PFSK-1 (cell line): ENCODE data around the gene CAV1.

Experiments used
- FOXP2 ChIP-seq: optimal IDR thresholded peaks from 2 replicates; pipeline ENCODE3; 2011; ENCODE audit warnings: borderline replicate concordance, control low read depth, inconsistent platforms; ENCODE audit not compliant: insufficient read depth; ENCODE audit errors: extremely low read length, extremely low read depth
- POLR2AphosphoS5 ChIP-seq: IDR thresholded peaks from 2 replicates; pipeline ENCODE4 v1.6.1; 2012; ENCODE audit warnings: low read depth, mild to moderate bottlenecking, control low read depth, low read length, moderate library complexity
- SIN3A ChIP-seq: IDR thresholded peaks from 2 replicates; pipeline ENCODE4 v1.6.1; 2012; ENCODE audit warnings: mild to moderate bottlenecking, low read length, moderate library complexity, borderline replicate concordance; ENCODE audit not compliant: insufficient read depth
- TAF1 ChIP-seq: IDR thresholded peaks from 2 replicates; pipeline ENCODE4 v1.6.1; 2012; ENCODE audit warnings: low read length, control low read depth, borderline replicate concordance; ENCODE audit not compliant: insufficient read depth
- TF ChIP-seq, protein P1 (sequence below), 2 experiments: IDR thresholded peaks; 2 replicates each; pipeline versions ENCODE4 v1.6.1 to v1.8.0; 2011 to 2012; ENCODE audit warnings: low read depth in 2 of 2, low read length in 2 of 2, control low read depth in 1 of 2, inconsistent platforms in 1 of 2, mild to moderate bottlenecking in 1 of 2, moderate library complexity in 1 of 2; ENCODE audit not compliant: insufficient read depth in 1 of 2

DNA sequence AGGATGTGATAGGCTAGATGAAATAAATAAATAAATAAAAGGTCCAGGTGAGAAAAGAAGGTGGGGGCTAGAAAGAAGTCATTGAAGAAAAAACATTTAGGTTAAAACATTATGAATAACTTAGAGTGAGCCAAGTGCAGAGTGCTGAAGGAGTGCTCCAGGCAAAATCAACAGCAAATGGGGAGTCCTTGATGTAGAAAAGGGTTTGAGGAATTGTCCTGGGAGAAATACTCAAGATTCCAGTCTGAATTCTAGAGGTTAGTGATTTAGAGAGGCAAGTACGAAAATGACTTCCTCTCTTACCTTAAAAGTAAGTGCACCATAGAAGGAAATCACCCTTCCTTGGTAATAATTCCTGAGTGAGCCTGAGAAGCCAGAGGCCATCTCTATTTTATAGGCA is 19.7 kb downstream of the CAV1 start:
- TF ChIP-seq POLR2AphosphoS5 (no peak), TAF1 (no peak), SIN3A (no peak), FOXP2 (no peak)
- TF ChIP-seq, protein P1, sequence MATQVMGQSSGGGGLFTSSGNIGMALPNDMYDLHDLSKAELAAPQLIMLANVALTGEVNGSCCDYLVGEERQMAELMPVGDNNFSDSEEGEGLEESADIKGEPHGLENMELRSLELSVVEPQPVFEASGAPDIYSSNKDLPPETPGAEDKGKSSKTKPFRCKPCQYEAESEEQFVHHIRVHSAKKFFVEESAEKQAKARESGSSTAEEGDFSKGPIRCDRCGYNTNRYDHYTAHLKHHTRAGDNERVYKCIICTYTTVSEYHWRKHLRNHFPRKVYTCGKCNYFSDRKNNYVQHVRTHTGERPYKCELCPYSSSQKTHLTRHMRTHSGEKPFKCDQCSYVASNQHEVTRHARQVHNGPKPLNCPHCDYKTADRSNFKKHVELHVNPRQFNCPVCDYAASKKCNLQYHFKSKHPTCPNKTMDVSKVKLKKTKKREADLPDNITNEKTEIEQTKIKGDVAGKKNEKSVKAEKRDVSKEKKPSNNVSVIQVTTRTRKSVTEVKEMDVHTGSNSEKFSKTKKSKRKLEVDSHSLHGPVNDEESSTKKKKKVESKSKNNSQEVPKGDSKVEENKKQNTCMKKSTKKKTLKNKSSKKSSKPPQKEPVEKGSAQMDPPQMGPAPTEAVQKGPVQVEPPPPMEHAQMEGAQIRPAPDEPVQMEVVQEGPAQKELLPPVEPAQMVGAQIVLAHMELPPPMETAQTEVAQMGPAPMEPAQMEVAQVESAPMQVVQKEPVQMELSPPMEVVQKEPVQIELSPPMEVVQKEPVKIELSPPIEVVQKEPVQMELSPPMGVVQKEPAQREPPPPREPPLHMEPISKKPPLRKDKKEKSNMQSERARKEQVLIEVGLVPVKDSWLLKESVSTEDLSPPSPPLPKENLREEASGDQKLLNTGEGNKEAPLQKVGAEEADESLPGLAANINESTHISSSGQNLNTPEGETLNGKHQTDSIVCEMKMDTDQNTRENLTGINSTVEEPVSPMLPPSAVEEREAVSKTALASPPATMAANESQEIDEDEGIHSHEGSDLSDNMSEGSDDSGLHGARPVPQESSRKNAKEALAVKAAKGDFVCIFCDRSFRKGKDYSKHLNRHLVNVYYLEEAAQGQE (IDR thresholded peaks at IDR 0.05; ENCODE audit: insufficient read depth in 1 of 2, low read depth in 2 of 2, low read length in 2 of 2), result no peak
